H1 (cell line): ENCODE results near the gene BCKDHB. TPM values are rescaled to one million over a fixed set of nuclear protein-coding genes. Genes with fewer than 3 reads are reported as not detected.

Experiments used
- CTCF ChIA-PET: fragments of 300-600 bp; sonication (Branson Sonifier 250); formaldehyde crosslinking; loops from one replicate; lab custom pipeline; 2021; ENCODE audit not compliant: partially characterized antibody; lab: Charles Lee
- POLR2A ChIA-PET: fragments of 300-600 bp; sonication (Branson Sonifier 250); formaldehyde crosslinking; loops from one replicate; lab custom pipeline; 2021; ENCODE audit warnings: inconsistent platforms; ENCODE audit not compliant: partially characterized antibody; lab: Charles Lee
- DNase-seq, 2 experiments: peaks; one replicate each; pipeline versions ENCODE4 v3.0.0 to v3.0.0-alpha.2; 2010 to 2022; ENCODE audit warnings: low spot score in 2 of 2, low read depth in 1 of 2, mixed read lengths in 1 of 2
- FAIRE-seq: peaks from 2 replicates; lab custom pipeline; 2011; peaks lifted over from hg19 to GRCh38; lab: Jason Lieb, UNC
- H2AFZ ChIP-seq: 2 replicates; pipeline ENCODE4 v1.8.1; 2012; ENCODE audit warnings: low read length, inconsistent platforms
- H2AK5ac ChIP-seq: 2 replicates; pipeline ENCODE4 v1.6.1; 2013; ENCODE audit warnings: low read depth, low read length
- H2BK120ac ChIP-seq: replicated peaks from 2 replicates; pipeline ENCODE3; 2013; ENCODE audit warnings: low read depth, low read length, inconsistent platforms
- H2BK12ac ChIP-seq: 2 replicates; pipeline ENCODE4 v1.6.1; 2013; ENCODE audit warnings: low read depth, low read length
- H2BK15ac ChIP-seq: 2 replicates; pipeline ENCODE4 v1.6.1; 2013; ENCODE audit warnings: low read length
- H2BK20ac ChIP-seq: 2 replicates; pipeline ENCODE4 v1.6.1; 2013; ENCODE audit warnings: low read length
- H2BK5ac ChIP-seq: 2 replicates; pipeline ENCODE4 v1.6.1; 2013; ENCODE audit warnings: low read depth, low read length
- H3K14ac ChIP-seq: 2 replicates; pipeline ENCODE4 v1.6.1; 2013; ENCODE audit warnings: inconsistent platforms; ENCODE audit not compliant: insufficient read length
- H3K18ac ChIP-seq: 2 replicates; pipeline ENCODE4 v1.6.1; 2013; ENCODE audit warnings: low read length; ENCODE audit errors: extremely low read depth
- H3K23ac ChIP-seq: 2 replicates; pipeline ENCODE4 v1.6.1; 2013; ENCODE audit warnings: inconsistent platforms; ENCODE audit not compliant: insufficient read length
- H3K23me2 ChIP-seq: 2 replicates; pipeline ENCODE4 v1.6.1; 2013; ENCODE audit warnings: low read depth, low read length
- H3K27ac ChIP-seq: 2 replicates; pipeline ENCODE4 v1.6.1; 2011; ENCODE audit warnings: low read depth, low read length, inconsistent platforms
- H3K27me3 ChIP-seq, 4 experiments: replicated peaks in 1 of 4; 1 replicate in 1 of 4; 2 replicates in 3 of 4; pipeline versions ENCODE4 v1.6.1 to v1.8.1; 2011 to 2013; ENCODE audit warnings: low read length in 3 of 4, mild to moderate bottlenecking in 3 of 4, inconsistent platforms in 2 of 4, mixed read lengths in 2 of 4, moderate library complexity in 1 of 4; ENCODE audit not compliant: control insufficient read depth in 3 of 4, insufficient read depth in 3 of 4; ENCODE audit errors: extremely low read depth in 1 of 4
- H3K36me3 ChIP-seq, 4 experiments: 2 replicates each; pipeline versions ENCODE4 v1.6.1 to v1.8.1; 2011 to 2013; ENCODE audit warnings: mild to moderate bottlenecking in 4 of 4, low read length in 3 of 4, moderate library complexity in 2 of 4, control low read depth in 1 of 4, inconsistent platforms in 1 of 4; ENCODE audit not compliant: insufficient read depth in 4 of 4, control insufficient read depth in 2 of 4
- H3K4ac ChIP-seq: replicated peaks from 2 replicates; pipeline ENCODE3; 2013; ENCODE audit warnings: low read length, low read depth, mixed read lengths, inconsistent platforms; ENCODE audit not compliant: insufficient read length
- H3K4me1 ChIP-seq, 4 experiments: replicated peaks in 1 of 4; 1 replicate in 1 of 4; 2 replicates in 3 of 4; pipeline versions ENCODE4 v1.6.1 to v1.8.1; 2011 to 2013; ENCODE audit warnings: low read length in 3 of 4, inconsistent platforms in 2 of 4, mixed read lengths in 1 of 4; ENCODE audit not compliant: insufficient read depth in 4 of 4, control insufficient read depth in 3 of 4
- H3K4me2 ChIP-seq, 2 experiments: 2 replicates each; pipeline versions ENCODE4 v1.6.1 to v1.8.1; 2011 to 2013; ENCODE audit warnings: low read depth in 2 of 2, low read length in 2 of 2, control low read depth in 1 of 2, inconsistent platforms in 1 of 2, mild to moderate bottlenecking in 1 of 2; ENCODE audit not compliant: insufficient read depth in 1 of 2
- H3K4me3 ChIP-seq, 4 experiments: fragments of 200-600, 300-600 bp in 1 of 4; sonication (generic), shearing (Covaris generic), sonication (Bioruptor Twin) in 1 of 4; 2 replicates each; pipeline versions ENCODE4 v1.5.1 to v1.8.1; 2011 to 2016; ENCODE audit warnings: low read length in 4 of 4, low read depth in 3 of 4, control low read depth in 2 of 4, inconsistent platforms in 2 of 4, mild to moderate bottlenecking in 2 of 4, mixed read lengths in 1 of 4, moderate library complexity in 1 of 4; ENCODE audit not compliant: insufficient read depth in 2 of 4; ENCODE audit errors: extremely low read depth in 1 of 4
- H3K56ac ChIP-seq: replicated peaks from 2 replicates; pipeline ENCODE3; 2013; ENCODE audit warnings: low read depth, mild to moderate bottlenecking, mixed read lengths, low read length, inconsistent platforms; ENCODE audit not compliant: insufficient read length
- H3K79me1 ChIP-seq: 2 replicates; pipeline ENCODE4 v1.6.1; 2013; ENCODE audit warnings: low read depth, low read length, control low read depth
- H3K79me2 ChIP-seq, 2 experiments: 2 replicates each; pipeline versions ENCODE4 v1.6.1 to v1.8.1; 2012 to 2013; ENCODE audit warnings: low read length in 2 of 2, mild to moderate bottlenecking in 2 of 2, inconsistent platforms in 1 of 2; ENCODE audit not compliant: insufficient read depth in 2 of 2, control insufficient read depth in 1 of 2
- H3K9ac ChIP-seq, 4 experiments: replicated peaks in 1 of 4; 1 replicate in 1 of 4; 2 replicates in 3 of 4; pipeline versions ENCODE4 v1.6.1 to v1.8.1; 2011 to 2013; ENCODE audit warnings: low read depth in 3 of 4, low read length in 3 of 4, control low read depth in 2 of 4, mild to moderate bottlenecking in 2 of 4, moderate library complexity in 2 of 4, inconsistent platforms in 1 of 4; ENCODE audit errors: extremely low read depth in 1 of 4
- H3K9me3 ChIP-seq, 2 experiments: 2 replicates each; pipeline versions ENCODE4 v1.6.1 to v1.8.1; 2012 to 2013; ENCODE audit warnings: mild to moderate bottlenecking in 2 of 2, moderate library complexity in 2 of 2, control low read depth in 1 of 2, inconsistent platforms in 1 of 2, low read depth in 1 of 2, low read length in 1 of 2, mixed read lengths in 1 of 2; ENCODE audit not compliant: insufficient read depth in 2 of 2
- H4K20me1 ChIP-seq, 2 experiments: replicated peaks in 1 of 2; 2 replicates each; pipeline versions ENCODE3 to v1.8.1; 2011 to 2013; ENCODE audit warnings: inconsistent platforms in 2 of 2, low read length in 2 of 2, mild to moderate bottlenecking in 1 of 2; ENCODE audit not compliant: insufficient read depth in 2 of 2, control insufficient read depth in 1 of 2
- H4K5ac ChIP-seq: 2 replicates; pipeline ENCODE4 v1.6.1; 2013; ENCODE audit warnings: low read length, low read depth, mixed read lengths, inconsistent platforms; ENCODE audit not compliant: insufficient read length
- H4K8ac ChIP-seq: 2 replicates; pipeline ENCODE4 v1.8.0; 2013; ENCODE audit warnings: mild to moderate bottlenecking, moderate library complexity, low read length, inconsistent platforms; ENCODE audit not compliant: insufficient read depth; ENCODE audit errors: extremely low read depth
- H4K91ac ChIP-seq: replicated peaks from 2 replicates; pipeline ENCODE3; 2013; ENCODE audit warnings: low read length, mixed read lengths, inconsistent platforms; ENCODE audit not compliant: insufficient read length
- FOSL1 ChIP-seq: IDR thresholded peaks from 2 replicates; pipeline ENCODE4 v1.6.1; 2011; ENCODE audit warnings: mild to moderate bottlenecking, low read depth, low read length, moderate library complexity; ENCODE audit not compliant: insufficient read depth
- SIX5 ChIP-seq: IDR thresholded peaks from 2 replicates; pipeline ENCODE4 v1.6.1; 2011; ENCODE audit warnings: mild to moderate bottlenecking, low read depth, low read length
- SP2 ChIP-seq: IDR thresholded peaks from 2 replicates; pipeline ENCODE4 v1.6.1; 2012; ENCODE audit warnings: mild to moderate bottlenecking, low read length, inconsistent platforms
- SUZ12 ChIP-seq: fragments of 200-600 bp; sonication (generic); IDR thresholded peaks from 2 replicates; pipeline ENCODE4 v1.6.1; 2012; ENCODE audit warnings: mild to moderate bottlenecking, inconsistent platforms, low read length, moderate library complexity, mixed read lengths
- WGBS, 2 experiments: shearing (Covaris generic) in 1 of 2; methylation state at CpG; one replicate each; pipeline versions ENCODE4 v1.1.6 to v1.1.7; 2013 to 2015; ENCODE audit warnings: low lambda C conversion rate in 2 of 2, mixed read lengths in 2 of 2, inconsistent platforms in 1 of 2, low coverage in 1 of 2, missing lambda C conversion rate in 1 of 2; ENCODE audit not compliant: insufficient replicate concordance in 2 of 2, insufficient coverage in 1 of 2, insufficient read length in 1 of 2; ENCODE audit errors: extremely low coverage in 1 of 2, missing lambda C conversion rate in 1 of 2; 5-methylcytosine and 5-hydroxymethylcytosine counted together
- polyA plus RNA-seq, 7 experiments: library from polyadenylated mRNA; depleted of rRNA in 3 of 7; stranded (reverse) in 5 of 7; unstranded in 2 of 7; fragments of >200 nt in 5 of 7; fragments of 200-250 nt in 2 of 7; gene quantifications; 1 replicate in 5 of 7; 2 replicates in 1 of 7; 4 replicates in 1 of 7; pipeline versions ENCODE4 v1.2.1 to v1.2.3, GENCODE V29; 2011 to 2013; ENCODE audit warnings: missing spikeins in 2 of 7, mixed read lengths in 2 of 7
- total RNA-seq: library from RNA; stranded (reverse); fragmentation: NEBNext Ultra II Directional; extraction: Animal tissue kit (Norgen Biotek cat#: 25700); gene quantifications from 2 replicates; pipeline ENCODE4 v1.2.1, GENCODE V29; 2021

BCKDHB gene
- total and polyA plus RNA-seq, 2 of the 8 experiments (the other 6 are each of a cell fraction or from before 2014, with no cell fraction given), result 22.1 to 30.8 TPM

DNA sequence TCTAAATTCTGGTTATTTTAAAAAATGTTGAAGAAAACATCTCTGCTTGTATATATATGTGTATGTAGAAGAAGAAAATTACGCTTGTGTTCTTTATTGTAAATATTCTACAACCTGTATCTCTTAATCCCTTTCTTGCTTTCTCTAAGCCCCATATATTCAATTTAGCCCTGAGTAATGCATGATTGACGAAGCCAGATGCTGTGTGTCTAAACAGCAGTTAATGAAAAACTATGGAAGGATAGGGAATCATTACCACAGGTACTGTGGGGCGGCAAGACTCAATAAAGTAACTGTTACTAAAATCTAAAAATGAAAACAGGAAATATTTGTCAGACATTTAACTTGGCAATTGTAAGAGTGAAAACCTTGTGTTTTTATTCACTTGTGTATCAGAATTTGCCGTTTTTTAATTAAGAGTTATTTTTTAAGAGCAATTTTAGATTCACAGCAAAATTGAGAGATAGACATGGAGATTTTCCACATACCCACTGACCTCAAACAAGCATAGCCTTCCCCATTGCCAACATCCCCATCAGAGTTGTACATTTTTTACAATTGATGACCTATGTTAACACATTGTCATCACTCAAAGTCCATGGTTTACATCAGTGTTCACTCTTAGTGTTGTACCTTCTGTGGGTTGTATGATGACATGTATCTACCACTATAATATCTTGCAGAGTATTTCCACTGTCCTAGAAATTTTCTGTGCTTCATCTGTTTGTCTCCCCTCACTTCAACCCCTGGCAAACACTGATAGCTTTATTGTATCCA lies 76.7 kb downstream of the BCKDHB start:
- no peak overlapping the region for H4K91ac ChIP-seq
- H3K27me3 ChIP-seq, result no peaks in the 10 kb centered on the region
- H2AFZ ChIP-seq, result no peak overlapping the region
- CTCF ChIA-PET, result no interaction called here
- H3K14ac ChIP-seq, result no peak overlapping the region
- no peak overlapping the region for H3K23ac ChIP-seq
- POLR2A ChIA-PET, result no interaction called here
- H3K36me3 ChIP-seq, result no peaks in the 10 kb centered on the region
- no peak overlapping the region for H2BK15ac ChIP-seq
- no peak overlapping the region for H4K8ac ChIP-seq
- H3K4me2 ChIP-seq, result no peak overlapping the region
- H3K23me2 ChIP-seq, result no peaks in the 10 kb centered on the region
- DNase-seq, result no peak
- H2BK5ac ChIP-seq, result no peak overlapping the region
- TF ChIP-seq SP2, result no peak
- TF ChIP-seq SIX5, result no peak
- TF ChIP-seq SUZ12, result no peak
- no peak for TF ChIP-seq FOSL1
- H3K9me3 ChIP-seq, result no peaks in the 10 kb centered on the region
- no peak overlapping the region for H3K18ac ChIP-seq
- no peak overlapping the region for H3K27ac ChIP-seq
- H3K4me1 ChIP-seq, result no peaks in the 10 kb centered on the region
- H4K20me1 ChIP-seq, result peaks cover 0 to 1% of the 10 kb centered on the region in 2 experiments
- WGBS, 2 experiments, result 87% methylated on average over 4 of the region's 4 CpGs; no CpG with 5 or more reads in 1 of the 2 experiments
- no peak overlapping the region for H2AK5ac ChIP-seq
- no peak overlapping the region for H2BK12ac ChIP-seq
- no peaks in the 10 kb centered on the region; the same call in 1 of the 2 replicates for H3K79me1 ChIP-seq
- no peak for FAIRE-seq
- H3K79me2 ChIP-seq, result no peaks in the 10 kb centered on the region
- H3K9ac ChIP-seq, result no peak overlapping the region
- no peak overlapping the region for H3K4ac ChIP-seq
- no peak overlapping the region for H3K56ac ChIP-seq
- no peak overlapping the region for H2BK120ac ChIP-seq
- no peak overlapping the region for H2BK20ac ChIP-seq
- no peak overlapping the region for H4K5ac ChIP-seq
- H3K4me3 ChIP-seq, result no peak overlapping the region
